GM21825 (cell line): ENCODE data around the gene PDZD8.
"Not testable (repeated sequence)": the region's sequence is repeated elsewhere in the genome, so short reads cannot be mapped to it uniquely, and the experiment has no call there.

ENCODE experiments used
- ATAC-seq: cut with Tn5 transposase; IDR thresholded peaks from one replicate; pipeline ENCODE4 v1.9.1; 2021; ENCODE audit warnings: mild to moderate bottlenecking, moderate library complexity; ENCODE audit not compliant: unreplicated experiment

PDZD8 gene

GRCh38 chr10:117303451-117303850, 71.8 kb downstream of the PDZD8 start:
- not testable (repeated sequence) for ATAC-seq

- ATAC-seq: no peak
These were observed 74.6 kb downstream of the PDZD8 start for GRCh38 chr10:117300671-117301070.

DNA sequence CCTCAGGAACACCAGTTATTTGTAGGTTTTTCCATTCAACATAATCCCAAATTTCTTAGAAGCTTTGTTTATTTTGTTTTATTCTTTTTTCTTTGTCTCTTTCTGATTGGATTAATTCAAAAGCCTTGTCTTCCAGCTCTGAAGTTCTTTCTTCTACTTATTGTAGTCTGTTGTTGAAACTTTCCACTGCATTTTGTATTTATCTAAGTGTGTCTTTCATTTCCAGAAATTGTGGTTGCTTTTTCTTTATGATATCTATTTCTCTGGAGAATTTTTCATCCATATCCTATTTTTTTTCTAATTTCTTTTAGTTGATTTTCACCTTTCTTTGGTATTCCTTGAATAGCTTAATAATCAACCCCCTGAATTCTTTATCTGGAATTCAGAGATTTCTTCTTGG, 75.8 kb downstream of the PDZD8 start:
- no peak for ATAC-seq

DNA sequence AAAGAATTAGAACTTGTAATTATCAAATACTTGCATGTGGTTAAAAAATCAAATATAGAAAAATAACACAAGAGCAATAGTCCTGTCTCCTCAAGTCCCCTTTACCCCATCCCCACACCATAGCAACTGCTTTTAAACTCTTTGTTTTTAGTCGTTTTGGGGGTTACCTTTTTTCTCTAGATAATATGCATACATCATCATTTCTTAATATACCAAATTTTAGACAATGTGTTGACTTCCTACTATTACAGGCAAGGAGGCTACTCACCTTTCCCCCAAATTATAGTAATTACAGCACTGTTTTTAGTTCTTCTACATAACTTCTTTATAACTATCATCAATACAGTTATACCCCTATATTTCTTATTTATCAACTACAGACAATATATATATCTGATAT, 77.0 kb downstream of the PDZD8 start:
- ATAC-seq: no peak

GRCh38 chr10:117294735-117295134, 80.5 kb downstream of the PDZD8 start:
- no peak for ATAC-seq

- ATAC-seq: no peak
These were observed 81.1 kb downstream of the PDZD8 start for GRCh38 chr10:117294039-117294645.

- not testable (repeated sequence) for ATAC-seq
These were observed 84.4 kb downstream of the PDZD8 start for GRCh38 chr10:117290872-117291271.

GRCh38 chr10:117284716-117285494, 90.3 kb downstream of the PDZD8 start:
- ATAC-seq: no peak

- ATAC-seq: no peak
These were observed 97.6 kb downstream of the PDZD8 start for GRCh38 chr10:117277675-117278074.

DNA sequence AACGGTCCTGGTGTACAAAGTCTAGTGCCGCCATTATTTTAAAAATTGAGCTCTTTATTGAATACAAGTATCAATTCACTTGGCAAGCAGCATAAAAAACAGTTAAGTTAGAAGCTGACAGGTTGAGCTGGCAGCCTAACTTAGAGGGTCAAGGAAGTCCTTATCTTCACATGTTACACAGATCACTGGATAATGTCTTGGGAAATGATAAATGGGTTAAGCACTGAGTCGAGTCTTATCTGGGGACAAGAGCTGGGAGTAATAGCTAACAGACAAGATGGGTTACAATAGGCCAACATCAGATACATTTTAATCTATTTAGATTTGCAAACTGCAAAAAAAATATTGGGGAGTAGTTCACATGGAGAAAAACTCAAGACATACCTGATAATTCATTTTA, 100.1 kb downstream of the PDZD8 start:
- ATAC-seq: no peak

GRCh38 chr10:117274509-117274908, 100.7 kb downstream of the PDZD8 start:
- ATAC-seq: no peak

GRCh38 chr10:117273980-117274379, 101.3 kb downstream of the PDZD8 start:
- no peak for ATAC-seq

DNA sequence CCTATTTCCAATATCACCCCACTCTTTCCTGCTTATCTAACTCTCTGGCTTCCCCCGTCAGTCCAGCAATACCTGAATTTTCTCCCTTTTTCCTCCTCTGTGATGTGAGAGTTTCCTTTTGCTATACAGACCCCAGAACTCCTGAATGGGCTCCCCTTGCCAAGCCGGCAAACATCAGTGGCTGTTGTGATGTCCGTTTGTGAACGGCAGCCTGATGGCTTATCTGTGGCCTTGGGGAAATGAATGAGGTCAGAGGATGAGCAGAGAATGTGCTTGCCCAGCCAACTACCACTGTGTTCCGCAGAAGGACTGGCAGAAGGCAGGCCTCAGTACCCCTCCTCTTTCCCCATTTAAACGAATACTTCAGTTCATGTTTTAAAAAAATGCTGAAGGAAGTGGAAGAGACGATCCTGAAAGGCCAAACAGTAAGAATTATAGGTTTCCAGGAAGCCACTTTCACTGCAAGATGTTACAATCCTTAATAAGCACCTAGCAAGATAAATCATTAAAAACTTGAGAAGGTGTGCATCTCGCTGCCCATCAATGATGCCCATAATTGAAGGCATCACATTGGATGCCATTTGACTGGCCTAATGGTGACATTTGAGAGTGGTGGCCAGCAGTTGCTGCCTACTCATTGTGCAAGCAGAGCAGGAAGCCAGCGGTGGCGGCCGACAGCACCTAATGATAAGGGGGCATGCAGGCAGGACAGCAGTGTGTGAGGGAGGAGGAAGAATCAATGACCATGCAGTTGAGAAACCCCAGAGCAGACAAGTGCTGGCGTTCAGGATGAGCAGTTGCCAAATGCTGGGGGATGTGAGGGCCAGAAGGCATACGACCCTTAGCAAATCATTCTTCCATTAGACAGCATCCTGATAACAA, 102.8 kb downstream of the PDZD8 start:
- ATAC-seq: no peak

DNA sequence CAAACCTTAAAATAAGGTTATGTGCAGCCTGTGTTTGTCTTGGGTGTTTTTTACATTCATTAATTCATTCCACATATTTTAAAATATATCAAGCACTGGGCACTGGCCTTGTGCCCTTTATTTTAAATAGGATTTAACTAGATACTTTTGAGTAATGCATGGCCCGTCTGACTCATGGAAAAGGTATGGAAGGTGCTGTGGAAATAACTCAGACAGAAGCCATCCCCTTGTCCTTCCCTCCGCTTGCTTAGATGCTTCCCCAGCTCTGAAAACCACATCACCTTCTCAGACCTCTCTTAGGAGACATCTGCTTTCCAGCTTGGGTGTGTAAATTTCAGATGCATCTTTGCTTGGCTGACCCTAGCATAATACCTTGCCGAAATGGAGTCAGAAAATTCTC, 103.8 kb downstream of the PDZD8 start:
- ATAC-seq: no peak

- ATAC-seq: no peak
These were observed 106.3 kb downstream of the PDZD8 start for GRCh38 chr10:117268907-117269306.

DNA sequence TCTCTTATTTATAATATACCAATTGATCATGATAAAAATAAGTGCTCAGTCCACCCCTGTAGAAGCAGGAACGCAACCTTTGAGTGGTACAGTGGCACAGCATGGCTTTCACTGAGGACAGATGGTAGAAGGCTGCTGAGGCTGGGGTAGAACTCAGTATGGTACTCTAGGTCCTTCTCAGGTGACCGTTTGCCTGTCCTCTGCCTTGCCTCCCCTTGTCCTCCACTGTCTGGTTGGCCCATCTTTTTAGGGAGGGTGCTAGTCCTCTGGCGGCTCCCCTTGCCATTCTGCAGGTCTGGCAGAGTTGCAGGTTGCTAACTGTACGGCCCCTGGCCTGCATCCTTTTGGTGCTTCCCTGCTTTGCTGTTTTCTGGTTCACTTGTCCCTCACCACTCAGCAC, 107.0 kb downstream of the PDZD8 start:
- ATAC-seq: no peak

- ATAC-seq: no peak
These were observed 108.4 kb downstream of the PDZD8 start for GRCh38 chr10:117266812-117267211.

DNA sequence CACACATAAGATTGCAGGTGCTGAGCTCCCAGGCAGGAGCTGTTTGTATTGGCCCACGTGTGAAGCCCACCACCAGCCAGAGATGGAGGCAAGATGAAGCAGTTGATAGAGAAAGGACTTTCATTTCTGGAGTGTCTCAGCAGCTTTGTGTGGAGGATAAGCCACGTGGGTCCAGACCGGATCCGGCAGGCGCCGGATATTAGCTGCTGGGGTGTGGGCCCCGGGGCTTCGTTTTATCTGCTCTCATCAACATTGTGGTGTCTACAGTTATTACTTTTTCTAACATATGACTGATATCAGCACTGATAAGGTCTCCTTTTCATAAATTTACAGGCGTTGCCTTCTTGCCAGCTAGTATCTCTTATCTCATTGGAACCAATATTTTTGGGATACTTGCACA, 108.8 kb downstream of the PDZD8 start:
- ATAC-seq: no peak

- ATAC-seq: no peak
These were observed 110.5 kb downstream of the PDZD8 start for GRCh38 chr10:117264782-117265181.

GRCh38 chr10:117262903-117263293, 112.3 kb downstream of the PDZD8 start:
- no peak for ATAC-seq

DNA sequence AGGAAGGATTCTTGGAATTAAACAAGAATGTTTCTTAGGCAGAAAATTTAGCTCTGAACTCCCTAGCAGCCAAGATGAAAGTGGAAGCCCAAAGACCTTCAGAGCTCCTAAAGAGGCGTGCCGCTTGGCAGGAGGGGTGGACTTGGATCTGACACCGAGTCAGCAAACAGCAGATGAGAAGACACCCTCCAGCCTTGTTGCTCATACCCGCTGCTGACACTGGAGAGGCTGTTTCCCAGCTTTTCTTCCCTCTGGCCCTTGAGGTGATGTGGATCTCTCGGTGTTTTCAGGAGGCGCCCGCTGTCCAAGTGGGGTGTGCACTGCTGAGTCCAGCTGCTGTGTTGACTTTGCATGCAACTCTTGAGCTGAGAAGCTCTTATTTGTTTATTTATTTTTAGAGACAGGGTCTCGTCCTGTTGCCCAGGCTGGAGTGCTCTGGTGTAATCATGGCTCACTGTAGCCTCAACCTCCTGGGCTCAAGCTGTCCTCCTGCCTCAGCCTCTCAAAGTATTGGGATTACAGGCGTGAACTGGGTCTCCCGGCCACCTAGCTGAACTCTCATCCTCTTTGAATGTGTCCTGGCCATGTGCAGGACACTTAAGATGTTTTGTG, 112.8 kb downstream of the PDZD8 start:
- ATAC-seq: no peak
